ENCODE data around the gene PRSS2.

- TF ChIP-seq CTCF (conservative IDR thresholded peaks at IDR 0.05; ENCODE audit: low read depth, low read length): no peak
- TF ChIP-seq EZH2phosphoT487 (IDR thresholded peaks at IDR 0.05; ENCODE audit: borderline replicate concordance, low read length): no peak
Measured at GRCh38 chr7:142799437-142799835, 28.7 kb downstream of the PRSS2 start.
